ENCODE results near the gene CDHR2.

The CDHR2 gene

GRCh38 chr5:176644294-176644693 lies 95.2 kb downstream of the CDHR2 start:
- H3K27me3 ChIP-seq (ENCODE audit: insufficient read depth, low read depth, severe bottlenecking) = no peaks in the 10 kb centered on the region
- no peaks in the 10 kb centered on the region for H3K9me3 ChIP-seq (ENCODE audit: severe bottlenecking)
- H3K36me3 ChIP-seq = no peaks in the 10 kb centered on the region
- H3K4me3 ChIP-seq (ENCODE audit: low read depth, low read length) = peak overlapping the region; percentile 21
- TF ChIP-seq CTCF (IDR thresholded peaks at IDR 0.05; ENCODE audit: low read depth, low read length) = no peak
- peak; percentile 90 for DNase-seq
- H3K27ac ChIP-seq = peak overlapping the region; percentile 94

GRCh38 chr5:176644878-176645670 lies 95.9 kb downstream of the CDHR2 start:
- H3K27me3 ChIP-seq (ENCODE audit: insufficient read depth, low read depth, severe bottlenecking) = no peaks in the 10 kb centered on the region
- peak; percentile 86 for DNase-seq
- H3K27ac ChIP-seq = peak overlapping the region; percentile 94
- H3K36me3 ChIP-seq = no peaks in the 10 kb centered on the region
- TF ChIP-seq CTCF (IDR thresholded peaks at IDR 0.05; ENCODE audit: low read depth, low read length) = 0 out of 2 replicates have a peak, but pooled peaks have one; percentile 9
- no peaks in the 10 kb centered on the region for H3K9me3 ChIP-seq (ENCODE audit: severe bottlenecking)
- H3K4me3 ChIP-seq (ENCODE audit: low read depth, low read length) = peak overlapping the region; percentile 21

Data from WERI-Rb-1 (cell line).